Neuronal stem cell (in vitro differentiated cells): ENCODE measurements around the gene DEDD.

ENCODE experiments used
- DNase-seq: peaks from one replicate; pipeline ENCODE4 v3.0.0-alpha.2; 2013; ENCODE audit warnings: low spot score
- H2AFZ ChIP-seq: one replicate; pipeline ENCODE4 v1.6.1; 2013; ENCODE audit warnings: mild to moderate bottlenecking, low read length, inconsistent platforms
- H2AK5ac ChIP-seq: 2 replicates; pipeline ENCODE4 v1.6.1; 2013; ENCODE audit warnings: low read depth, mild to moderate bottlenecking, inconsistent platforms, low read length, moderate library complexity, mixed read lengths
- H2BK120ac ChIP-seq: 2 replicates; pipeline ENCODE4 v1.6.1; 2013; ENCODE audit warnings: low read depth, mild to moderate bottlenecking, inconsistent platforms, low read length, moderate library complexity, mixed read lengths
- H2BK12ac ChIP-seq: one replicate; pipeline ENCODE4 v1.6.1; 2013; ENCODE audit warnings: low read length, inconsistent platforms
- H2BK15ac ChIP-seq: 2 replicates; pipeline ENCODE4 v1.6.1; 2013; ENCODE audit warnings: mild to moderate bottlenecking, low read length, inconsistent platforms, mixed read lengths
- H2BK5ac ChIP-seq: one replicate; pipeline ENCODE4 v1.6.1; 2013; ENCODE audit warnings: inconsistent platforms, mild to moderate bottlenecking, low read length, moderate library complexity
- H3K14ac ChIP-seq: one replicate; pipeline ENCODE4 v1.6.1; 2013; ENCODE audit warnings: low read length, inconsistent platforms
- H3K18ac ChIP-seq: 2 replicates; pipeline ENCODE4 v1.6.1; 2013; ENCODE audit warnings: low read length, inconsistent platforms
- H3K23ac ChIP-seq: 2 replicates; pipeline ENCODE4 v1.6.1; 2013; ENCODE audit warnings: low read depth, mild to moderate bottlenecking, mixed read lengths, low read length, inconsistent platforms; ENCODE audit not compliant: poor library complexity
- H3K27ac ChIP-seq: replicated peaks from 3 replicates; pipeline ENCODE4 v1.5.1; 2013; ENCODE audit warnings: low read length, inconsistent platforms
- H3K27me3 ChIP-seq, 3 experiments: 2 replicates each; pipeline ENCODE4 v1.6.1; 2013; ENCODE audit warnings: low read length in 3 of 3, mild to moderate bottlenecking in 2 of 3, inconsistent platforms in 1 of 3, low read depth in 1 of 3, mixed read lengths in 1 of 3, moderate library complexity in 1 of 3; ENCODE audit not compliant: control insufficient read depth in 3 of 3, insufficient read depth in 3 of 3
- H3K36me3 ChIP-seq, 2 donors: replicated peaks in 1 of 2; 2 replicates each; pipeline ENCODE4 v1.6.1; 2013; ENCODE audit warnings: low read length in 2 of 2; ENCODE audit not compliant: control insufficient read depth in 2 of 2, insufficient read depth in 2 of 2
- H3K4ac ChIP-seq: 2 replicates; pipeline ENCODE4 v1.6.1; 2013; ENCODE audit warnings: inconsistent platforms, mild to moderate bottlenecking, low read length, moderate library complexity
- H3K4me1 ChIP-seq, 2 donors: 1 replicate in 1 of 2; 2 replicates in 1 of 2; pipeline ENCODE4 v1.6.1; 2013; ENCODE audit warnings: low read length in 2 of 2, low read depth in 1 of 2; ENCODE audit not compliant: control insufficient read depth in 2 of 2, insufficient read depth in 1 of 2
- H3K4me2 ChIP-seq: one replicate; pipeline ENCODE4 v1.6.1; 2013; ENCODE audit warnings: mild to moderate bottlenecking, low read length, inconsistent platforms; ENCODE audit not compliant: insufficient read depth, poor library complexity, severe bottlenecking
- H3K4me3 ChIP-seq, 2 donors: 2 replicates each; pipeline ENCODE4 v1.5.1; 2013; ENCODE audit warnings: low read length in 2 of 2, mild to moderate bottlenecking in 2 of 2, inconsistent platforms in 1 of 2, moderate library complexity in 1 of 2
- H3K79me1 ChIP-seq: one replicate; pipeline ENCODE4 v1.6.1; 2013; ENCODE audit warnings: low read depth, mild to moderate bottlenecking, inconsistent platforms, low read length, moderate library complexity
- H3K9ac ChIP-seq: one replicate; pipeline ENCODE4 v1.6.1; 2013; ENCODE audit warnings: mild to moderate bottlenecking, low read depth, low read length, inconsistent platforms; ENCODE audit not compliant: poor library complexity
- H3K9me3 ChIP-seq, 2 donors: replicated peaks in 1 of 2; 2 replicates each; pipeline versions ENCODE3 to v1.6.1; 2013; ENCODE audit warnings: low read length in 2 of 2, mild to moderate bottlenecking in 2 of 2, inconsistent platforms in 1 of 2, low read depth in 1 of 2, mixed read lengths in 1 of 2, moderate library complexity in 1 of 2; ENCODE audit not compliant: control insufficient read depth in 2 of 2, insufficient read depth in 1 of 2
- H4K8ac ChIP-seq: one replicate; pipeline ENCODE4 v1.6.1; 2013; ENCODE audit warnings: low read depth, mild to moderate bottlenecking, inconsistent platforms, low read length, moderate library complexity
- H4K91ac ChIP-seq: one replicate; pipeline ENCODE4 v1.6.1; 2013; ENCODE audit warnings: low read length, low read depth, mild to moderate bottlenecking, inconsistent platforms; ENCODE audit not compliant: poor library complexity
- WGBS, 2 donors: extraction: QIAGEN DNeasy Blood & Tissue Kit; methylation state at CpG; one replicate each; pipeline ENCODE4 v1.1.7; 2013; ENCODE audit warnings: missing lambda C conversion rate in 2 of 2, mixed read lengths in 1 of 2; ENCODE audit not compliant: insufficient read length in 2 of 2, insufficient replicate concordance in 1 of 2; ENCODE audit errors: extremely low coverage in 2 of 2; 5-methylcytosine and 5-hydroxymethylcytosine counted together

Gene DEDD

GRCh38 chr1:161172349-161172748 lies 39.9 kb upstream of the DEDD start:
- no peak overlapping the region for H4K91ac ChIP-seq
- H3K27me3 ChIP-seq: no peaks in the 10 kb centered on the region
- H2BK12ac ChIP-seq: no peak overlapping the region
- no peak overlapping the region for H3K14ac ChIP-seq
- peaks cover 5 to 6% of the 10 kb centered on the region in 2 donors for H3K4me1 ChIP-seq
- no peak overlapping the region for H3K4ac ChIP-seq
- H2AK5ac ChIP-seq: no peak overlapping the region
- no peak overlapping the region for H3K27ac ChIP-seq
- no peak overlapping the region for H3K9ac ChIP-seq
- peaks cover 8% of the 10 kb centered on the region for H3K79me1 ChIP-seq
- no peaks in the 10 kb centered on the region for H3K9me3 ChIP-seq
- no peak overlapping the region for H2BK15ac ChIP-seq
- DNase-seq: no peak
- no peak overlapping the region for H3K23ac ChIP-seq
- no peak overlapping the region for H2BK5ac ChIP-seq
- WGBS, 2 donors: no CpG with 5 or more reads among the region's 1 CpG
- no peak overlapping the region for H2AFZ ChIP-seq
- H3K4me2 ChIP-seq: no peak overlapping the region
- no peak overlapping the region for H3K18ac ChIP-seq
- H3K4me3 ChIP-seq: no peak overlapping the region
- no peak overlapping the region for H2BK120ac ChIP-seq
- H3K36me3 ChIP-seq: peaks cover 50 to 69% of the 10 kb centered on the region in 2 donors
- no peak overlapping the region for H4K8ac ChIP-seq

- Histone ChIP-seq H3K9me3 (no peaks in the 10 kb centered on the region), H2AFZ (no peak overlapping the region), H3K9ac (no peak overlapping the region), H4K8ac (no peak overlapping the region), H3K23ac (no peak overlapping the region), H2AK5ac (no peak overlapping the region), H2BK12ac (no peak overlapping the region), H3K4me2 (no peak overlapping the region), H4K91ac (no peak overlapping the region), H3K36me3 (peaks cover 50 to 69% of the 10 kb centered on the region in 2 donors), H3K18ac (no peak overlapping the region), H3K4ac (no peak overlapping the region), H3K79me1 (peaks cover 3% of the 10 kb centered on the region), H2BK5ac (no peak overlapping the region), H3K4me3 (no peak overlapping the region), H3K27ac (no peak overlapping the region), H3K4me1 (peaks cover 7% of the 10 kb centered on the region in 2 donors), H2BK120ac (no peak overlapping the region), H3K27me3 (no peaks in the 10 kb centered on the region), H3K14ac (no peak overlapping the region), H2BK15ac (no peak overlapping the region)
- WGBS, 2 donors: no CpG with 5 or more reads among the region's 12 CpGs
- DNase-seq: no peak
These were observed 39.2 kb upstream of the DEDD start for GRCh38 chr1:161171696-161172095.

- no peak overlapping the region for H3K4ac ChIP-seq
- H2BK12ac ChIP-seq: no peak overlapping the region
- H2AK5ac ChIP-seq: no peak overlapping the region
- no peak overlapping the region for H3K14ac ChIP-seq
- no peak overlapping the region for H2AFZ ChIP-seq
- H2BK5ac ChIP-seq: no peak overlapping the region
- H3K4me1 ChIP-seq: peaks cover 2 to 3% of the 10 kb centered on the region in 2 donors
- WGBS, 2 donors: no CpG with 5 or more reads among the region's 5 CpGs
- no peak overlapping the region for H3K4me2 ChIP-seq
- no peak for DNase-seq
- no peak overlapping the region for H3K18ac ChIP-seq
- H3K27me3 ChIP-seq: no peaks in the 10 kb centered on the region
- H2BK120ac ChIP-seq: no peak overlapping the region
- H3K9ac ChIP-seq: no peak overlapping the region
- no peak overlapping the region for H3K4me3 ChIP-seq
- H2BK15ac ChIP-seq: no peak overlapping the region
- peaks cover 50 to 69% of the 10 kb centered on the region in 2 donors for H3K36me3 ChIP-seq
- peaks cover 2% of the 10 kb centered on the region for H3K79me1 ChIP-seq
- H3K23ac ChIP-seq: no peak overlapping the region
- no peak overlapping the region for H3K27ac ChIP-seq
- H4K91ac ChIP-seq: no peak overlapping the region
- H3K9me3 ChIP-seq: no peaks in the 10 kb centered on the region
- H4K8ac ChIP-seq: no peak overlapping the region
These were observed 38.7 kb upstream of the DEDD start for GRCh38 chr1:161171191-161171590.

- Histone ChIP-seq H3K18ac (no peak overlapping the region), H3K27me3 (no peaks in the 10 kb centered on the region), H2AFZ (no peak overlapping the region), H3K14ac (no peak overlapping the region), H3K79me1 (peaks cover 2% of the 10 kb centered on the region), H3K4me3 (no peak overlapping the region), H3K27ac (no peak overlapping the region), H4K91ac (no peak overlapping the region), H2BK15ac (no peak overlapping the region), H3K36me3 (peaks cover 44 to 62% of the 10 kb centered on the region in 2 donors), H2BK5ac (no peak overlapping the region), H2BK12ac (no peak overlapping the region), H2AK5ac (no peak overlapping the region), H3K4me1 (peaks cover 3 to 4% of the 10 kb centered on the region in 2 donors), H2BK120ac (no peak overlapping the region), H3K4ac (no peak overlapping the region), H3K9ac (no peak overlapping the region), H3K9me3 (no peaks in the 10 kb centered on the region), H3K23ac (no peak overlapping the region), H3K4me2 (no peak overlapping the region), H4K8ac (no peak overlapping the region)
- DNase-seq: no peak
- WGBS, 2 donors: no CpG with 5 or more reads among the region's 9 CpGs
These were observed 36.4 kb upstream of the DEDD start for GRCh38 chr1:161168906-161169305.
